Measurements from ENCODE around the gene PLXNB3. TPM values are rescaled to one million over a fixed set of nuclear protein-coding genes. Genes with fewer than 3 reads are reported as not detected.

PLXNB3 gene
- total and polyA plus RNA-seq, 2 of the 13 experiments (the other 11 are each of a cell fraction or from before 2014, with no cell fraction given): 3.0 to 6.9 TPM

GRCh38 chrX:153726286-153727122, 37.5 kb upstream of the PLXNB3 start (continued):
- TF ChIP-seq SNAI1 (CRISPR knock-in tag; IDR thresholded peaks at IDR 0.05; ENCODE audit: borderline replicate concordance) (no peak), ZNF10 (CRISPR knock-in tag; IDR thresholded peaks at IDR 0.05; ENCODE audit: borderline replicate concordance, low read depth) (no peak), CCAR2 (optimal IDR thresholded peaks at IDR 0.05; ENCODE audit: low read depth, low read length) (no peak), RBAK (CRISPR knock-in tag; IDR thresholded peaks at IDR 0.05) (no peak), ZHX2 (IDR thresholded peaks at IDR 0.05; ENCODE audit: low read depth) (0 out of 2 replicates have a peak, but pooled peaks have one; percentile 33), ZHX2 (CRISPR knock-in tag; IDR thresholded peaks at IDR 0.05; ENCODE audit: borderline replicate concordance) (no peak), ZNF572 (CRISPR knock-in tag; IDR thresholded peaks at IDR 0.05) (no peak), KDM5A (IDR thresholded peaks at IDR 0.05; ENCODE audit: borderline replicate concordance, low read length) (no peak), RARA (CRISPR knock-in tag; IDR thresholded peaks at IDR 0.05) (peak; percentile 91), CENPT (CRISPR knock-in tag; IDR thresholded peaks at IDR 0.05; ENCODE audit: low read depth) (no peak; the same call in 1 of the 2 replicates), ZNF121 (CRISPR knock-in tag; IDR thresholded peaks at IDR 0.05) (peak; percentile 89), ZNF660 (CRISPR knock-in tag; IDR thresholded peaks at IDR 0.05; ENCODE audit: borderline replicate concordance, low read depth) (no peak), ZNF343 (CRISPR knock-in tag; IDR thresholded peaks at IDR 0.05) (peak; percentile 52; the same call in 1 of the 2 replicates), CC2D1A (CRISPR knock-in tag; IDR thresholded peaks at IDR 0.05) (no peak), CEBPB (IDR thresholded peaks at IDR 0.05; ENCODE audit: borderline replicate concordance, low read depth, low read length) (no peak), RELA (CRISPR knock-in tag; IDR thresholded peaks at IDR 0.05) (no peak), JARID2 (CRISPR knock-in tag; IDR thresholded peaks at IDR 0.05; ENCODE audit: insufficient replicate concordance) (no peak), DZIP1 (CRISPR knock-in tag; IDR thresholded peaks at IDR 0.05) (no peak), ZNF138 (CRISPR knock-in tag; IDR thresholded peaks at IDR 0.05; ENCODE audit: low read depth) (no peak), HHEX (CRISPR knock-in tag; IDR thresholded peaks at IDR 0.05) (peak; percentile 6; the same call in 1 of the 2 replicates), ZNF484 (CRISPR knock-in tag; IDR thresholded peaks at IDR 0.05; ENCODE audit: borderline replicate concordance, low read depth) (no peak), NFKBIZ (CRISPR knock-in tag; IDR thresholded peaks at IDR 0.05) (no peak)

Data from HepG2 (cell line).